ENCODE measurements around the gene MLPH.

MLPH gene

GRCh38 chr2:237553948-237554347 is 66.9 kb downstream of the MLPH start:
- ChIA-PET CTCF (interaction anchor here (1.2 kb wide), 1 partner anchor 18 kb away, joined by 3 read pairs; no protein-coding TSS in a partner anchor), POLR2A (ENCODE audit: low non-redundant PET) (no interaction called here)
- no peak for DNase-seq (ENCODE audit: low spot score)
- H3K27ac ChIP-seq: no peak overlapping the region
- TF ChIP-seq CTCF (conservative IDR thresholded peaks at IDR 0.05; ENCODE audit: low read depth): no peak

GRCh38 chr2:237555560-237555959 is 68.5 kb downstream of the MLPH start:
- ChIA-PET POLR2A (ENCODE audit: low non-redundant PET) (no interaction called here), CTCF (no interaction called here)
- TF ChIP-seq CTCF (conservative IDR thresholded peaks at IDR 0.05; ENCODE audit: low read depth): no peak
- H3K27ac ChIP-seq: no peak overlapping the region
- DNase-seq (ENCODE audit: low spot score): no peak

- no peak for DNase-seq (ENCODE audit: low spot score)
- POLR2A ChIA-PET (ENCODE audit: low non-redundant PET): no interaction called here
- CTCF ChIA-PET: interaction anchor here (0.7 kb wide), 2 partner anchors 8 to 188 kb away, joined by 3 read pairs; no protein-coding TSS in a partner anchor
- no peak for TF ChIP-seq CTCF (conservative IDR thresholded peaks at IDR 0.05; ENCODE audit: low read depth)
- H3K27ac ChIP-seq: peak overlapping the region; percentile 39
Measured at GRCh38 chr2:237556773-237557632, 70.0 kb downstream of the MLPH start.

- peak overlapping the region; percentile 39 for H3K27ac ChIP-seq
- DNase-seq (ENCODE audit: low spot score): no peak
- CTCF ChIA-PET: interaction anchor here (0.7 kb wide), 2 partner anchors 8 to 188 kb away, joined by 3 read pairs; no protein-coding TSS in a partner anchor
- TF ChIP-seq CTCF (conservative IDR thresholded peaks at IDR 0.05; ENCODE audit: low read depth): no peak
- POLR2A ChIA-PET (ENCODE audit: low non-redundant PET): no interaction called here
Measured at GRCh38 chr2:237557633-237558015, 70.6 kb downstream of the MLPH start.

- ChIA-PET POLR2A (ENCODE audit: low non-redundant PET) (no interaction called here), CTCF (interaction anchor here (0.5 to 1.3 kb wide), 5 partner anchors 9 to 709 kb away, joined by 3 to 8 read pairs (median 4); no protein-coding TSS in a partner anchor)
- peak; percentile 62 for DNase-seq (ENCODE audit: low spot score)
- H3K27ac ChIP-seq: peak overlapping the region; percentile 92
- TF ChIP-seq CTCF (conservative IDR thresholded peaks at IDR 0.05; ENCODE audit: low read depth): no peak
Measured at GRCh38 chr2:237558961-237559641, 72.0 kb downstream of the MLPH start.

- no peak for DNase-seq (ENCODE audit: low spot score)
- POLR2A ChIA-PET (ENCODE audit: low non-redundant PET): no interaction called here
- TF ChIP-seq CTCF (conservative IDR thresholded peaks at IDR 0.05; ENCODE audit: low read depth): no peak
- CTCF ChIA-PET: interaction anchor here (1.1 to 2.4 kb wide), 2 partner anchors 11 to 49 kb away, joined by 3 to 13 read pairs; no protein-coding TSS in a partner anchor
- no peak overlapping the region for H3K27ac ChIP-seq
Measured at GRCh38 chr2:237561221-237561620, 74.2 kb downstream of the MLPH start.

Data from RWPE1 (cell line).